HL-60 (cell line): ENCODE data around the gene PPL.

Experiments used
- CTCF ChIP-seq: IDR thresholded peaks from one replicate; pipeline ENCODE4 v1.5.1; 2011; ENCODE audit warnings: low read length, control low read depth, inconsistent platforms; ENCODE audit not compliant: insufficient read depth
- GABPA ChIP-seq: IDR thresholded peaks from 2 replicates; pipeline ENCODE4 v1.6.1; 2012; ENCODE audit warnings: low read depth
- POLR2AphosphoS5 ChIP-seq: IDR thresholded peaks from 2 replicates; pipeline ENCODE4 v1.6.1; 2012; ENCODE audit warnings: low read depth
- REST ChIP-seq: IDR thresholded peaks from 2 replicates; pipeline ENCODE4 v1.6.1; 2012; ENCODE audit warnings: low read depth; ENCODE audit not compliant: insufficient replicate concordance
- SPI1 ChIP-seq: IDR thresholded peaks from 2 replicates; pipeline ENCODE4 v1.6.1; 2012; ENCODE audit warnings: low read depth, mild to moderate bottlenecking, borderline replicate concordance

GRCh38 chr16:4936181-4936990 lies 562 bp downstream of the PPL start:
- TF ChIP-seq CTCF, result no peak
- no peak for TF ChIP-seq GABPA
- no peak for TF ChIP-seq POLR2AphosphoS5
- TF ChIP-seq REST, result no peak
- TF ChIP-seq SPI1, result no peak
